PC-9 (cell line): ENCODE results near the gene TBX6. TPM values are rescaled to one million over a fixed set of nuclear protein-coding genes. Genes with fewer than 3 reads are reported as not detected.

Source experiments
- BruUV-seq: library from RNA; stranded (reverse); fragments of 400-500 nt; replicated peaks from 2 replicates; lab custom pipeline; 2021; lab: Mats Ljungman, UMichigan
- CTCF ChIA-PET: fragments of 300-600 bp; sonication (Branson Sonifier 250); formaldehyde crosslinking; loops from one replicate; lab custom pipeline; 2022; ENCODE audit warnings: antibody characterized with exemption; lab: Charles Lee
- POLR2A ChIA-PET: fragments of 300-600 bp; sonication (Branson Sonifier 250); formaldehyde crosslinking; loops from one replicate; lab custom pipeline; 2022; ENCODE audit warnings: antibody characterized with exemption; ENCODE audit not compliant: unreplicated experiment; lab: Charles Lee
- DNase-seq, 2 experiments: peaks; one replicate each; pipeline versions ENCODE4 v3.0.0 to v3.0.0-alpha.2; 2015 to 2022; ENCODE audit warnings: mixed read lengths in 1 of 2
- H2AFZ ChIP-seq: fragments of 200-600 bp; sonication (generic); 2 replicates; pipeline ENCODE4 v1.8.1; 2017; ENCODE audit warnings: antibody characterized with exemption
- H3F3A ChIP-seq: fragments of 200-600 bp; sonication (generic); 2 replicates; pipeline ENCODE4 v1.8.1; 2017; ENCODE audit warnings: antibody characterized with exemption, mild to moderate bottlenecking, low read depth; ENCODE audit not compliant: insufficient read depth
- H3K27ac ChIP-seq: fragments of 200-600 bp; sonication (generic); 2 replicates; pipeline ENCODE4 v1.6.1; 2016; ENCODE audit warnings: mixed run types
- H3K27me3 ChIP-seq: fragments of 200-600 bp; sonication (generic); 2 replicates; pipeline ENCODE4 v1.6.1; 2016; ENCODE audit warnings: low read depth, mixed run types; ENCODE audit not compliant: insufficient read depth
- H3K36me3 ChIP-seq: fragments of 200-600 bp; sonication (generic); 2 replicates; pipeline ENCODE4 v1.6.1; 2016; ENCODE audit warnings: low read depth, mixed run types
- H3K4me1 ChIP-seq: fragments of 200-600 bp; sonication (generic); replicated peaks from 2 replicates; pipeline ENCODE4 v1.6.1; 2016; ENCODE audit warnings: mixed run types; ENCODE audit not compliant: insufficient read depth
- H3K4me2 ChIP-seq: fragments of 200-600 bp; sonication (generic); 2 replicates; pipeline ENCODE4 v1.6.1; 2017; ENCODE audit warnings: mixed run types
- H3K4me3 ChIP-seq: fragments of 200-600 bp; sonication (generic); 2 replicates; pipeline ENCODE4 v1.6.1; 2016; ENCODE audit warnings: mixed run types
- H3K79me2 ChIP-seq: fragments of 200-600 bp; sonication (generic); 2 replicates; pipeline ENCODE4 v1.6.1; 2017; ENCODE audit warnings: low read depth, mixed run types
- H3K9me2 ChIP-seq: fragments of 200-600 bp; sonication (generic); 2 replicates; pipeline ENCODE4 v1.8.1; 2017; ENCODE audit warnings: mild to moderate bottlenecking; ENCODE audit not compliant: insufficient read depth
- H3K9me3 ChIP-seq: fragments of 200-600 bp; sonication (generic); 2 replicates; pipeline ENCODE4 v1.8.1; 2016; ENCODE audit warnings: low read depth; ENCODE audit not compliant: insufficient read depth
- H4K20me1 ChIP-seq: fragments of 200-600 bp; sonication (generic); 2 replicates; pipeline ENCODE4 v1.8.1; 2017; ENCODE audit not compliant: insufficient read depth
- EZH2 ChIP-seq: fragments of 200-600 bp; sonication (generic); IDR thresholded peaks from 2 replicates; pipeline ENCODE4 v1.8.0; 2017; ENCODE audit warnings: antibody characterized with exemption, low read depth
- intact Hi-C: fragments of 100-400 bp; cut with micrococcal nuclease; formaldehyde crosslinking; loops from one replicate; pipeline ENCODE4 v1.10.0; 2022; ENCODE audit not compliant: unreplicated experiment
- total RNA-seq: library from RNA; stranded (reverse); gene quantifications from 2 replicates; pipeline ENCODE4 v1.2.3, GENCODE V29; 2021
- TF ChIP-seq, protein P1 (sequence below): fragments of 200-600 bp; sonication (generic); conservative IDR thresholded peaks from 2 replicates; pipeline ENCODE4 v1.6.1; 2017; ENCODE audit warnings: mixed run types, antibody characterized with exemption, mild to moderate bottlenecking, moderate library complexity

The TBX6 gene
- total RNA-seq, 1 experiment from 2014 or later, result 8.3 TPM

DNA sequence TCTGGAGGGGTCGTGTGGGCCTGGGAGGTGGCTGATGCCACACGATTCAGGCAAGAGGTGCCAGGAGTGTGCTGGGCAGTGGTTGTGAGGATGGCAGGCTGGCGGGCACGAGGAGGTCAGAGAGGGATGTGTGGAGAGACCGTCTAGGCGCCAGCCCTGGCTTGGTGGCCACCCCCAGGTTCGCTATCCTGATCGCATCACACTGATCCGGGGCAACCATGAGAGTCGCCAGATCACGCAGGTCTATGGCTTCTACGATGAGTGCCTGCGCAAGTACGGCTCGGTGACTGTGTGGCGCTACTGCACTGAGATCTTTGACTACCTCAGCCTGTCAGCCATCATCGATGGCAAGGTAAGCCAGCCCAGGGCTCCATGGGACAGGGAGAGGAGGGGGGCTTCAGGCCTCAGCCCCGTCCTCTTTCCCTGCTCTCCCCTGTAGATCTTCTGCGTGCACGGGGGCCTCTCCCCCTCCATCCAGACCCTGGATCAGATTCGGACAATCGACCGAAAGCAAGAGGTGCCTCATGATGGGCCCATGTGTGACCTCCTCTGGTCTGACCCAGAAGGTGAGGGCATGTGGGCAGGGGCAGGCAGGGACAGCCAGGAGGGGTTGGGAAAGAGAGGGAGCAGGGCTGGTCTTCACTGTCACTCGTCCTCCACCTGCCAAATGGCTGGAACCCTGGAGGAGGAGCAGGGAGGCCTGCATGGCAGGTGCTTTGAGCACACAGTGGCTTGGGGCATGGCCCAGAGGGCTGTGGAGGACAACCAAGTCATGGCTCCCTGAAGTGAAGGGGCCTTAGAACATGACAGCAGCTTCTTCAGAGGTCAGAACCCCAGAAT, 8.3 kb downstream of the TBX6 start:
- TF ChIP-seq, protein P1, sequence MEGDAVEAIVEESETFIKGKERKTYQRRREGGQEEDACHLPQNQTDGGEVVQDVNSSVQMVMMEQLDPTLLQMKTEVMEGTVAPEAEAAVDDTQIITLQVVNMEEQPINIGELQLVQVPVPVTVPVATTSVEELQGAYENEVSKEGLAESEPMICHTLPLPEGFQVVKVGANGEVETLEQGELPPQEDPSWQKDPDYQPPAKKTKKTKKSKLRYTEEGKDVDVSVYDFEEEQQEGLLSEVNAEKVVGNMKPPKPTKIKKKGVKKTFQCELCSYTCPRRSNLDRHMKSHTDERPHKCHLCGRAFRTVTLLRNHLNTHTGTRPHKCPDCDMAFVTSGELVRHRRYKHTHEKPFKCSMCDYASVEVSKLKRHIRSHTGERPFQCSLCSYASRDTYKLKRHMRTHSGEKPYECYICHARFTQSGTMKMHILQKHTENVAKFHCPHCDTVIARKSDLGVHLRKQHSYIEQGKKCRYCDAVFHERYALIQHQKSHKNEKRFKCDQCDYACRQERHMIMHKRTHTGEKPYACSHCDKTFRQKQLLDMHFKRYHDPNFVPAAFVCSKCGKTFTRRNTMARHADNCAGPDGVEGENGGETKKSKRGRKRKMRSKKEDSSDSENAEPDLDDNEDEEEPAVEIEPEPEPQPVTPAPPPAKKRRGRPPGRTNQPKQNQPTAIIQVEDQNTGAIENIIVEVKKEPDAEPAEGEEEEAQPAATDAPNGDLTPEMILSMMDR, result no peak
- no peak for TF ChIP-seq EZH2
- ChIA-PET CTCF (no interaction called here), POLR2A (no interaction called here)
- peaks cover 27% of the 10 kb centered on the region for H3K79me2 ChIP-seq
- no TSS peak for BruUV-seq
- H3K4me3 ChIP-seq, result no peak overlapping the region
- peaks cover 30% of the 10 kb centered on the region; the same call in 1 of the 2 replicates for H3K36me3 ChIP-seq
- intact Hi-C loops, result no loop called here
- H3K4me2 ChIP-seq, result no peak overlapping the region
- no peaks in the 10 kb centered on the region for H3K27me3 ChIP-seq
- no peak overlapping the region for H2AFZ ChIP-seq
- H4K20me1 ChIP-seq, result peaks cover 23% of the 10 kb centered on the region
- no peak for DNase-seq
- no peaks in the 10 kb centered on the region for H3K9me2 ChIP-seq
- no peaks in the 10 kb centered on the region for H3K9me3 ChIP-seq
- H3K4me1 ChIP-seq, result peaks cover 6% of the 10 kb centered on the region; the same call in 1 of the 2 replicates
- peaks cover 49% of the 10 kb centered on the region for H3F3A ChIP-seq
- no peak overlapping the region for H3K27ac ChIP-seq

DNA sequence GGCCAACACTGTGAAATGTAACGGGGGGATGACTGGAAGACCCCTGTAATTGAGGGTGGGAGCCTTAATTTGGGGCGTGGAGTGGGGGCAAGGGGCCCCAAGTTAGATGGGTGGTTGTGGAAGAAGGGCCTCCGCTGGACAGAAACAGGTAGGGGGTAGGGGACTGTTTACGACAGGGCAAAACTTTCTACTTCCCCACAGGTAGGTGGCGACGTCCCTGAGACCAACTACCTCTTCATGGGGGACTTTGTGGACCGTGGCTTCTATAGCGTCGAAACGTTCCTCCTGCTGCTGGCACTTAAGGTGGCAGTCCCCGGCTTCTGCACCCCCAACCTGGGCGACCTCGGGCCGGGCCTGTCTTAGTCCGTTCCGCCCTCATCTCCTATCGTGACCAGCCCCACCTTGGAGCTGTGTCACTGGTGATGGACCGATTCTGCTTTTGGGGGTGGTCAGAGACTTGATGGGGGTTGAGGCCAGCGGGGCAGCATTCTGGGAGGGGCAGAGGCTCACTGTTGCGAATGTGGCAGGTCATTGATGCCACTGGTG, 9.1 kb downstream of the TBX6 start:
- H3K4me3 ChIP-seq, result no peak overlapping the region
- no peak overlapping the region for H3K4me2 ChIP-seq
- H3K27me3 ChIP-seq, result no peaks in the 10 kb centered on the region
- H3K4me1 ChIP-seq, result peaks cover 6% of the 10 kb centered on the region
- H3K36me3 ChIP-seq, result peaks cover 38% of the 10 kb centered on the region; the same call in 1 of the 2 replicates
- no peak overlapping the region for H3K27ac ChIP-seq
- no peak overlapping the region for H2AFZ ChIP-seq
- TF ChIP-seq EZH2, result no peak
- TF ChIP-seq, protein P1, result peak; percentile 38; the same call in 1 of the 2 replicates
- peaks cover 41% of the 10 kb centered on the region for H3F3A ChIP-seq
- DNase-seq, result no peak
- H3K9me2 ChIP-seq, result no peaks in the 10 kb centered on the region
- H3K9me3 ChIP-seq, result no peaks in the 10 kb centered on the region
- ChIA-PET CTCF (no interaction called here), POLR2A (no interaction called here)
- peaks cover 35% of the 10 kb centered on the region for H3K79me2 ChIP-seq
- BruUV-seq, result no TSS peak
- H4K20me1 ChIP-seq, result peaks cover 31% of the 10 kb centered on the region
- intact Hi-C loops, result no loop called here

DNA sequence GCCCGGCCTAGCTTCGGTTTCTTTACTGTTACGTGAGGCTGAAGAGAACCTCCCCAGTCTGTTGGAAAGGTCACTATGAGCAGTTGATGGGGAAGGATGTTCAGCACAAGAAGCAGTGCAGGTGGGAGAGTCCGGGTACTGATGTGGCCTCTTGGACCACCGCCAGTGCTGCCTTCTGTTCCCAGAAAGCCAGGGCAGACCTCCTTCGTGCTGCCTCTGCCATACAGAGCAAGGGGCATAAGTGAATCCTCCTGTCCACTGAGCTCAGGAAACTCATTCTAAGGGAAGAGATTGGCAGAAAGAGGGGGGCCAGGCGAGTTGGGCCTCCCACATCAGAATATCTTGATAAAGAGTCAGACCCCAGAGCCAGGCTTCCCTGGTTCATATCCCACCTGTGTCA, 12.2 kb downstream of the TBX6 start:
- Histone ChIP-seq H2AFZ (no peak overlapping the region), H3K27me3 (no peaks in the 10 kb centered on the region), H3K27ac (no peak overlapping the region), H3K9me2 (no peaks in the 10 kb centered on the region), H3K79me2 (peaks cover 59% of the 10 kb centered on the region), H3F3A (peaks cover 34% of the 10 kb centered on the region), H3K9me3 (no peaks in the 10 kb centered on the region), H3K4me2 (no peak overlapping the region), H3K4me3 (no peak overlapping the region), H3K4me1 (peaks cover 23% of the 10 kb centered on the region), H4K20me1 (peaks cover 34% of the 10 kb centered on the region), H3K36me3 (peaks cover 43% of the 10 kb centered on the region; the same call in 1 of the 2 replicates)
- no peak for DNase-seq
- ChIA-PET CTCF (interaction anchor here (0.7 kb wide), 1 partner anchor 14 kb away, joined by 4 read pairs; no protein-coding TSS in a partner anchor), POLR2A (no interaction called here)
- intact Hi-C loops, result no loop called here
- BruUV-seq, result no TSS peak
- no peak for TF ChIP-seq EZH2
- TF ChIP-seq, protein P1, result no peak
